K562 (cell line): Measurements from ENCODE around the gene DDIT4L. TPM values are rescaled to one million over a fixed set of nuclear protein-coding genes. Genes with fewer than 3 reads are reported as not detected.

Experiments used
- ATAC-seq: fragments of 200-7000 bp; cut with Tn5 transposase; 3 replicates; pipeline ENCODE4 v1.9.1; 2020; ENCODE audit warnings: moderate library complexity
- BruUV-seq: library from RNA; stranded (reverse); fragments of 400-500 nt; replicated peaks from 2 replicates; lab custom pipeline; 2021; lab: Mats Ljungman, UMichigan
- CTCF ChIA-PET: fragments of 300-600 bp; formaldehyde crosslinking; extraction: SDS; loops from one replicate; lab custom pipeline; 2021; ENCODE audit warnings: low intra/inter-chr PET ratio; lab: Yijun Ruan, JAX
- POLR2A ChIA-PET: fragments of 300-600, 350-650 bp; sonication (Branson Sonifier 250); formaldehyde crosslinking; extraction: SDS; loops from one replicate; lab custom pipeline; 2021; ENCODE audit warnings: antibody characterized with exemption, inconsistent platforms; lab: Yijun Ruan, JAX
- DNase-seq, 4 experiments: peaks; one replicate each; pipeline versions ENCODE4 v3.0.0 to v3.0.0-alpha.2; 2011 to 2018; ENCODE audit warnings: low spot score in 3 of 4, mixed read lengths in 3 of 4; ENCODE audit errors: extremely low read depth in 1 of 4
- FAIRE-seq: peaks from 2 replicates; lab custom pipeline; 2011; peaks lifted over from hg19 to GRCh38; lab: Jason Lieb, UNC
- H2AFZ ChIP-seq: 2 replicates; pipeline ENCODE4 v1.6.0; 2011; ENCODE audit warnings: low read depth, low read length, control low read depth, inconsistent platforms
- H3K27ac ChIP-seq: fragments of 200-600 bp; 3 replicates; pipeline ENCODE4 v1.8.0; 2011; ENCODE audit warnings: low read depth, mild to moderate bottlenecking, control low read depth, inconsistent platforms, low read length, moderate library complexity, mixed read lengths; ENCODE audit errors: extremely low read depth
- H3K27me3 ChIP-seq, 2 experiments: fragments of 300-600 bp in 1 of 2; 2 replicates in 1 of 2; 3 replicates in 1 of 2; pipeline versions ENCODE4 v1.6.0 to v1.8.0; 2011; ENCODE audit warnings: inconsistent platforms in 2 of 2, low read length in 2 of 2, mild to moderate bottlenecking in 1 of 2, mixed read lengths in 1 of 2, moderate library complexity in 1 of 2; ENCODE audit not compliant: control insufficient read depth in 2 of 2, insufficient read depth in 2 of 2
- H3K36me3 ChIP-seq: fragments of 300-600 bp; 3 replicates; pipeline ENCODE4 v1.8.0; 2011; ENCODE audit warnings: mild to moderate bottlenecking, low read length, inconsistent platforms; ENCODE audit not compliant: control insufficient read depth, insufficient read depth
- H3K4me1 ChIP-seq, 2 experiments: fragments of 200-600 bp in 1 of 2; replicated peaks in 1 of 2; 2 replicates in 1 of 2; 3 replicates in 1 of 2; pipeline versions ENCODE4 v1.5.1 to v1.8.0; 2011; ENCODE audit warnings: inconsistent platforms in 2 of 2, low read length in 2 of 2, mild to moderate bottlenecking in 1 of 2, mixed read lengths in 1 of 2, moderate library complexity in 1 of 2; ENCODE audit not compliant: control insufficient read depth in 2 of 2, insufficient read depth in 2 of 2
- H3K4me2 ChIP-seq: 2 replicates; pipeline ENCODE4 v1.6.1; 2011; ENCODE audit warnings: low read length, control low read depth, inconsistent platforms, mixed read lengths; ENCODE audit not compliant: insufficient read depth
- H3K4me3 ChIP-seq: fragments of 200-600 bp; sonication (generic), shearing (Covaris generic); 2 replicates; pipeline ENCODE4 v1.5.1; 2016; ENCODE audit warnings: control low read depth, inconsistent platforms
- H3K79me2 ChIP-seq: fragments of 200-600 bp; 3 replicates; pipeline ENCODE4 v1.8.0; 2011; ENCODE audit warnings: low read length, inconsistent platforms; ENCODE audit not compliant: control insufficient read depth, insufficient read depth
- H3K9ac ChIP-seq, 2 experiments: 2 replicates each; pipeline versions ENCODE4 v1.6.0 to v1.6.1; 2011; ENCODE audit warnings: low read depth in 2 of 2, low read length in 2 of 2, control low read depth in 1 of 2, inconsistent platforms in 1 of 2, mild to moderate bottlenecking in 1 of 2, mixed read lengths in 1 of 2; ENCODE audit not compliant: insufficient read depth in 1 of 2
- H3K9me1 ChIP-seq: one replicate; pipeline ENCODE4 v1.6.0; 2011; ENCODE audit warnings: inconsistent platforms, mild to moderate bottlenecking, low read length, moderate library complexity; ENCODE audit not compliant: control insufficient read depth, insufficient read depth
- H3K9me3 ChIP-seq: replicated peaks from 2 replicates; pipeline ENCODE4 v1.5.1; 2011; ENCODE audit warnings: low read depth, low read length, inconsistent platforms; ENCODE audit not compliant: control insufficient read depth, insufficient read depth
- H4K20me1 ChIP-seq: replicated peaks from 2 replicates; pipeline ENCODE4 v1.6.1; 2011; ENCODE audit warnings: low read length, inconsistent platforms, mixed read lengths; ENCODE audit not compliant: control insufficient read depth, insufficient read depth
- CBX5 ChIP-seq: IDR thresholded peaks from 2 replicates; pipeline ENCODE4 v1.6.1; 2014; ENCODE audit warnings: low read depth, borderline replicate concordance
- CREB1 ChIP-seq, 2 experiments: sonication (generic) in 1 of 2; formaldehyde crosslinking in 1 of 2; IDR thresholded peaks; 2 replicates each; pipeline versions ENCODE4 v1.6.1 to v1.8.0; 2012 to 2022; ENCODE audit warnings: inconsistent platforms in 1 of 2, mild to moderate bottlenecking in 1 of 2, missing genetic modification reagents in 1 of 2, moderate library complexity in 1 of 2
- HCFC1 ChIP-seq: IDR thresholded peaks from 2 replicates; pipeline ENCODE4 v1.6.1; 2012; ENCODE audit warnings: low read depth, low read length, improper control_type of control experiment
- HDGF ChIP-seq: fragments of 450-650 bp; IDR thresholded peaks from 2 replicates; pipeline ENCODE4 v1.6.1; 2016
- MAFG ChIP-seq: fragments of 450-650 bp; conservative IDR thresholded peaks from 2 replicates; pipeline ENCODE4 v1.6.1; 2016; ENCODE audit warnings: missing genetic modification characterization, missing compliant biosample characterization
- NR3C1 ChIP-seq: sonication (generic); formaldehyde crosslinking; IDR thresholded peaks from 2 replicates; pipeline ENCODE4 v1.8.1; 2022; ENCODE audit warnings: missing genetic modification reagents
- SAP30 ChIP-seq: fragments of 200-600 bp; sonication (generic); IDR thresholded peaks from 2 replicates; pipeline ENCODE4 v1.6.1; 2012; ENCODE audit warnings: borderline replicate concordance, low read depth, mild to moderate bottlenecking, moderate library complexity, low read length, control low read depth, inconsistent platforms; ENCODE audit not compliant: insufficient read depth, poor library complexity, severe bottlenecking
- SLC30A9 ChIP-seq: fragments of 250-450 bp; sonication (Bioruptor Pico); IDR thresholded peaks from 2 replicates; pipeline ENCODE4 v1.8.0; 2022; ENCODE audit warnings: mild to moderate bottlenecking, moderate library complexity
- TEAD2 ChIP-seq: fragments of 450-650 bp; IDR thresholded peaks from 2 replicates; pipeline ENCODE4 v1.6.1; 2016; ENCODE audit warnings: missing genetic modification characterization, control low read depth, missing compliant biosample characterization
- ZNF583 ChIP-seq: fragments of 250-450 bp; sonication (Bioruptor Pico); IDR thresholded peaks from 2 replicates; pipeline ENCODE4 v1.4.0; 2020
- ZNF79 ChIP-seq: fragments of 250-450 bp; sonication (Bioruptor Pico); IDR thresholded peaks from 2 replicates; pipeline ENCODE4 v1.4.0; 2020; ENCODE audit warnings: low read depth, mild to moderate bottlenecking, moderate library complexity
- in situ Hi-C: fragments of 300-500 bp; cut with MboI; formaldehyde crosslinking; loops from 4 replicates; pipeline ENCODE4 v1.15.0; 2018; ENCODE audit warnings: inconsistent platforms, mixed read lengths
- intact Hi-C: fragments of 100-400 bp; cut with micrococcal nuclease; formaldehyde crosslinking; loops from 2 replicates; pipeline ENCODE4 v1.14.2; 2022
- polyA plus RNA-seq, 8 experiments: library from polyadenylated mRNA; depleted of rRNA in 4 of 8; stranded (reverse) in 5 of 8; unstranded in 3 of 8; fragments of >200 nt; fragmentation: Nextera tagmentation in 2 of 8; fragmentation: Illumina TruSeq in 1 of 8; extraction: Ambion mirVana in 2 of 8; extraction: Trizol in 1 of 8; gene quantifications; 2 replicates each; pipeline versions ENCODE4 v1.2.1 to v1.2.3, GENCODE V29; 2011 to 2014; ENCODE audit warnings: inconsistent platforms in 1 of 8, missing spikeins in 1 of 8
- total RNA-seq, 7 experiments: library from RNA; depleted of rRNA in 6 of 7; stranded (reverse); fragments of >200 nt in 6 of 7; fragmentation: Illumina TruSeq in 2 of 7; extraction: Trizol in 2 of 7; gene quantifications; 2 replicates each; pipeline versions ENCODE4 v1.2.1 to v1.2.3, GENCODE V29; 2011 to 2021; ENCODE audit warnings: low replicate concordance in 1 of 7
- TF ChIP-seq, protein P1 (sequence below), 2 experiments: IDR thresholded peaks; 2 replicates each; pipeline ENCODE4 v1.6.1; 2011; ENCODE audit warnings: borderline replicate concordance in 1 of 2, control low read depth in 1 of 2, low read depth in 1 of 2, low read length in 1 of 2, mild to moderate bottlenecking in 1 of 2, mixed read lengths in 1 of 2, moderate library complexity in 1 of 2; ENCODE audit not compliant: insufficient read depth in 1 of 2, insufficient read length in 1 of 2, poor library complexity in 1 of 2, severe bottlenecking in 1 of 2; ENCODE audit errors: extremely low read depth in 1 of 2
- TF ChIP-seq, protein P2 (sequence below): fragments of 250-450 bp; sonication (Bioruptor Pico); IDR thresholded peaks from 2 replicates; pipeline ENCODE4 v1.4.0; 2020; ENCODE audit warnings: mild to moderate bottlenecking, moderate library complexity
- TF ChIP-seq, protein P3 (sequence below): fragments of 450-650 bp; formaldehyde crosslinking; IDR thresholded peaks from 2 replicates; pipeline ENCODE4 v1.4.0; 2020; ENCODE audit warnings: mild to moderate bottlenecking, mixed read lengths

The DDIT4L gene
- total and polyA plus RNA-seq, 9 of the 15 experiments (the other 6 are each of a cell fraction or from before 2014, with no cell fraction given) = not detected

DNA sequence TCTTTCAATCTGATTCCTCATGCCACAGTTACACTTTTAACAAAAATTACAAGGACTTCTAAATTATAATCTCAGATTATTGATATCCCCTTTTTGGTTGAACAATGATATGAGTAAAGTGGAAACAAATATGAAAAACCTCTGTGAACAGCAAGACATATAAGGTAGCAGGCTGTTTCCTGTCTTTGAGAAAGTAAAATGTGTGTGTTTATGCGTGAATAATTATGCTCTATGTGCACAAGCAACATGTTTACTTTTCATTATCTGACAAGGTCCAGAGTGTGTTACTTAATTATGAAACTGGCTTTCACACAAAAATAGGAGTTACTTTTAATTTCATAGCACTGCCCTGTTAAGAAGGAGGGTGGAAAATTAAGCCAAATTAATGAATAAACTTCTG, 43.1 kb downstream of the DDIT4L start (continued):
- TF ChIP-seq, protein P1, sequence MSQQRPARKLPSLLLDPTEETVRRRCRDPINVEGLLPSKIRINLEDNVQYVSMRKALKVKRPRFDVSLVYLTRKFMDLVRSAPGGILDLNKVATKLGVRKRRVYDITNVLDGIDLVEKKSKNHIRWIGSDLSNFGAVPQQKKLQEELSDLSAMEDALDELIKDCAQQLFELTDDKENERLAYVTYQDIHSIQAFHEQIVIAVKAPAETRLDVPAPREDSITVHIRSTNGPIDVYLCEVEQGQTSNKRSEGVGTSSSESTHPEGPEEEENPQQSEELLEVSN (IDR thresholded peaks at IDR 0.05; ENCODE audit: borderline replicate concordance in 1 of 2, extremely low read depth in 1 of 2, insufficient read depth in 1 of 2, insufficient read length in 1 of 2, low read depth in 1 of 2, low read length in 1 of 2, poor library complexity in 1 of 2, severe bottlenecking in 1 of 2) = no peak
- no peak for TF ChIP-seq CBX5
- TF ChIP-seq NR3C1 (CRISPR knock-in tag) = no peak
- TF ChIP-seq ZNF79 (CRISPR knock-in tag) = no peak

DNA sequence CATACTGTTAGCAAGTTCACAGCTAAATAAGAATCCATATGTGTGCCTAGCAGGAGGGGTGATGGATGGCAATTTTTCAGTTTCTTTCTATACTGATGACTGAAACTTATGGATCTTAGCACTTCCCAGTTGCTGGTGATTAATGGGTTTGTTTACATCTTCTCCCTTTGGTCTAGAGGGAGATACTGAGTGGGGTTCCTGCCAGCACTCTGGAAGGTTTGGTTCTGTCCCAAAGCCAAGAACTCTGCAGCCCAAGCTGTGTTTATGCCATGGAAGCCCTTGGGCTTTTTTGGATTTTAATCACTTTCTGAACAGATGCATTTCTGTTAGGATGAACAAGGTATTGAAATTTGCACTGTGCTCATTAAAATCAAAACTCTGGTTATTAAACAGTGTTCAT, 43.5 kb downstream of the DDIT4L start:
- Histone ChIP-seq H3K9me1 (no peaks in the 10 kb centered on the region), H3K27me3 (no peaks in the 10 kb centered on the region), H3K9ac (no peak overlapping the region), H2AFZ (no peak overlapping the region), H3K27ac (no peak overlapping the region), H3K4me2 (no peak overlapping the region), H3K4me1 (no peaks in the 10 kb centered on the region), H3K4me3 (no peak overlapping the region), H4K20me1 (no peaks in the 10 kb centered on the region), H3K79me2 (no peaks in the 10 kb centered on the region), H3K36me3 (no peaks in the 10 kb centered on the region), H3K9me3 (no peaks in the 10 kb centered on the region)
- ChIA-PET POLR2A (no interaction called here), CTCF (no interaction called here)
- FAIRE-seq (no peak), DNase-seq (no peak), ATAC-seq (no peak)
- intact Hi-C loops (no loop called here), in situ Hi-C loops (no loop called here)
- BruUV-seq = no TSS peak
- TF ChIP-seq HCFC1 (no peak), SAP30 (no peak), CREB1 (IDR thresholded peaks at IDR 0.05) (no peak), CREB1 (CRISPR knock-in tag; IDR thresholded peaks at IDR 0.05) (no peak), TEAD2 (tag) (no peak), SLC30A9 (CRISPR knock-in tag) (no peak), HDGF (no peak), MAFG (tag) (no peak), ZNF583 (CRISPR knock-in tag) (no peak)
- TF ChIP-seq, protein P2, sequence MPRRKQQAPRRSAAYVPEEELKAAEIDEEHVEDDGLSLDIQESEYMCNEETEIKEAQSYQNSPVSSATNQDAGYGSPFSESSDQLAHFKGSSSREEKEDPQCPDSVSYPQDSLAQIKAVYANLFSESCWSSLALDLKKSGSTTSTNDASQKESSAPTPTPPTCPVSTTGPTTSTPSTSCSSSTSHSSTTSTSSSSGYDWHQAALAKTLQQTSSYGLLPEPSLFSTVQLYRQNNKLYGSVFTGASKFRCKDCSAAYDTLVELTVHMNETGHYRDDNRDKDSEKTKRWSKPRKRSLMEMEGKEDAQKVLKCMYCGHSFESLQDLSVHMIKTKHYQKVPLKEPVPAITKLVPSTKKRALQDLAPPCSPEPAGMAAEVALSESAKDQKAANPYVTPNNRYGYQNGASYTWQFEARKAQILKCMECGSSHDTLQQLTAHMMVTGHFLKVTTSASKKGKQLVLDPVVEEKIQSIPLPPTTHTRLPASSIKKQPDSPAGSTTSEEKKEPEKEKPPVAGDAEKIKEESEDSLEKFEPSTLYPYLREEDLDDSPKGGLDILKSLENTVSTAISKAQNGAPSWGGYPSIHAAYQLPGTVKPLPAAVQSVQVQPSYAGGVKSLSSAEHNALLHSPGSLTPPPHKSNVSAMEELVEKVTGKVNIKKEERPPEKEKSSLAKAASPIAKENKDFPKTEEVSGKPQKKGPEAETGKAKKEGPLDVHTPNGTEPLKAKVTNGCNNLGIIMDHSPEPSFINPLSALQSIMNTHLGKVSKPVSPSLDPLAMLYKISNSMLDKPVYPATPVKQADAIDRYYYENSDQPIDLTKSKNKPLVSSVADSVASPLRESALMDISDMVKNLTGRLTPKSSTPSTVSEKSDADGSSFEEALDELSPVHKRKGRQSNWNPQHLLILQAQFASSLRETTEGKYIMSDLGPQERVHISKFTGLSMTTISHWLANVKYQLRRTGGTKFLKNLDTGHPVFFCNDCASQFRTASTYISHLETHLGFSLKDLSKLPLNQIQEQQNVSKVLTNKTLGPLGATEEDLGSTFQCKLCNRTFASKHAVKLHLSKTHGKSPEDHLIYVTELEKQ (CRISPR knock-in tag) = no peak
- TF ChIP-seq, protein P3, sequence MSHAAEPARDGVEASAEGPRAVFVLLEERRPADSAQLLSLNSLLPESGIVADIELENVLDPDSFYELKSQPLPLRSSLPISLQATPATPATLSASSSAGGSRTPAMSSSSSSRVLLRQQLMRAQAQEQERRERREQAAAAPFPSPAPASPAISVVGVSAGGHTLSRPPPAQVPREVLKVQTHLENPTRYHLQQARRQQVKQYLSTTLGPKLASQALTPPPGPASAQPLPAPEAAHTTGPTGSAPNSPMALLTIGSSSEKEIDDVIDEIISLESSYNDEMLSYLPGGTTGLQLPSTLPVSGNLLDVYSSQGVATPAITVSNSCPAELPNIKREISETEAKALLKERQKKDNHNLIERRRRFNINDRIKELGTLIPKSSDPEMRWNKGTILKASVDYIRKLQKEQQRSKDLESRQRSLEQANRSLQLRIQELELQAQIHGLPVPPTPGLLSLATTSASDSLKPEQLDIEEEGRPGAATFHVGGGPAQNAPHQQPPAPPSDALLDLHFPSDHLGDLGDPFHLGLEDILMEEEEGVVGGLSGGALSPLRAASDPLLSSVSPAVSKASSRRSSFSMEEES (CRISPR knock-in tag) = no peak
